ENCODE results near the gene JAM3. TPM values are rescaled to one million over a fixed set of nuclear protein-coding genes. Genes with fewer than 3 reads are reported as not detected.

Gene JAM3
- total and polyA plus RNA-seq, 2 of the 13 experiments (the other 11 are each of a cell fraction or from before 2014, with no cell fraction given), result 0.98 to 2.8 TPM

- no peak for TF ChIP-seq RFX5 (IDR thresholded peaks at IDR 0.05; ENCODE audit: low read depth, low read length)
- TF ChIP-seq ZNF781 (CRISPR knock-in tag; IDR thresholded peaks at IDR 0.05; ENCODE audit: borderline replicate concordance, not compliant biosample characterization), result no peak
- TF ChIP-seq TMF1 (CRISPR knock-in tag; IDR thresholded peaks at IDR 0.05; ENCODE audit: low read depth), result no peak
- TF ChIP-seq TEAD3 (CRISPR knock-in tag; optimal IDR thresholded peaks at IDR 0.05; ENCODE audit: borderline replicate concordance), result no peak
- no peak for TF ChIP-seq DMTF1 (CRISPR knock-in tag; IDR thresholded peaks at IDR 0.05)
- no peak for TF ChIP-seq NONO (IDR thresholded peaks at IDR 0.05)
- TF ChIP-seq NONO (CRISPR knock-in tag; conservative IDR thresholded peaks at IDR 0.05), result no peak
- no peak for TF ChIP-seq WIZ (CRISPR knock-in tag; IDR thresholded peaks at IDR 0.05)
- TF ChIP-seq PITX1 (CRISPR knock-in tag; IDR thresholded peaks at IDR 0.05), result no peak
- TF ChIP-seq NR2C2 (CRISPR knock-in tag; IDR thresholded peaks at IDR 0.05; ENCODE audit: borderline replicate concordance), result no peak
- TF ChIP-seq ZNF432 (CRISPR knock-in tag; IDR thresholded peaks at IDR 0.05; ENCODE audit: borderline replicate concordance), result no peak
- TF ChIP-seq ZNF136 (CRISPR knock-in tag; IDR thresholded peaks at IDR 0.05; ENCODE audit: low read depth), result no peak
- no peak for TF ChIP-seq ZNF414 (CRISPR knock-in tag; IDR thresholded peaks at IDR 0.05)
- Histone ChIP-seq H3K36me3 (replicated peaks in 1 of 2; ENCODE audit: control insufficient read depth in 1 of 2, insufficient read depth in 2 of 2, low read length in 2 of 2) (no peaks in the 10 kb centered on the region), H3K4me2 (ENCODE audit: low read depth, low read length) (no peak overlapping the region), H2AFZ (ENCODE audit: low read length) (no peak overlapping the region), H3K9ac (ENCODE audit: insufficient read depth, low read depth, low read length) (no peak overlapping the region), H3K27ac (ENCODE audit: extremely low read length, insufficient read depth, low read length) (no peak overlapping the region), H3K4me1 (ENCODE audit: insufficient read depth, low read length) (no peaks in the 10 kb centered on the region), H3K79me2 (ENCODE audit: insufficient read depth, low read length) (no peaks in the 10 kb centered on the region), H3K27me3 (ENCODE audit: control insufficient read depth in 1 of 2, insufficient read depth in 2 of 2, low read length in 2 of 2) (peaks cover 6 to 65% of the 10 kb centered on the region in 2 experiments; a peak in 4 of 5 replicates), H3K9me3 (ENCODE audit: low read length) (no peaks in the 10 kb centered on the region), H3K4me3 (replicated peaks in 1 of 3; ENCODE audit: insufficient read depth in 1 of 3, low read depth in 2 of 3, low read length in 3 of 3) (no peak overlapping the region), H4K20me1 (ENCODE audit: insufficient read depth, low read length) (no peaks in the 10 kb centered on the region)
- in situ Hi-C loops (cut with HindIII; ENCODE audit: extremely low pct_ligation_motif_present, low pct_unique_long_range_greater_than_20kb) (no loop called here), intact Hi-C loops (cut with micrococcal nuclease; ENCODE audit: unreplicated experiment) (no loop called here)
- ATAC-seq (no peak), FAIRE-seq (no peak), DNase-seq (ENCODE audit: low spot score) (no peak)
- POLR2A ChIA-PET, result no interaction called here
- 18% methylated on average over 15 of the region's 15 CpGs for WGBS (ENCODE audit: low lambda C conversion rate)
- no TSS peak for BruUV-seq (replicated peaks)
- CTCF ChIA-PET (ENCODE audit: low intra/inter-chr PET ratio, low total read pairs), result no interaction called here
Observed at GRCh38 chr11:134024420-134025081, 44.3 kb upstream of the JAM3 start.
